OCI-M1 (cell line): Measurements from ENCODE around the gene ANKRD10.
A peak's percentile ranks its signal among the peaks of the same experiment; 100 is the strongest.
"Not testable (repeated sequence)": the region's sequence is repeated elsewhere in the genome, so short reads cannot be mapped to it uniquely, and the experiment has no call there.

Experiments
- DNase-seq: peaks from one replicate; lab custom pipeline; 2025; lab: John Stamatoyannopoulos, UW

The ANKRD10 gene

DNA sequence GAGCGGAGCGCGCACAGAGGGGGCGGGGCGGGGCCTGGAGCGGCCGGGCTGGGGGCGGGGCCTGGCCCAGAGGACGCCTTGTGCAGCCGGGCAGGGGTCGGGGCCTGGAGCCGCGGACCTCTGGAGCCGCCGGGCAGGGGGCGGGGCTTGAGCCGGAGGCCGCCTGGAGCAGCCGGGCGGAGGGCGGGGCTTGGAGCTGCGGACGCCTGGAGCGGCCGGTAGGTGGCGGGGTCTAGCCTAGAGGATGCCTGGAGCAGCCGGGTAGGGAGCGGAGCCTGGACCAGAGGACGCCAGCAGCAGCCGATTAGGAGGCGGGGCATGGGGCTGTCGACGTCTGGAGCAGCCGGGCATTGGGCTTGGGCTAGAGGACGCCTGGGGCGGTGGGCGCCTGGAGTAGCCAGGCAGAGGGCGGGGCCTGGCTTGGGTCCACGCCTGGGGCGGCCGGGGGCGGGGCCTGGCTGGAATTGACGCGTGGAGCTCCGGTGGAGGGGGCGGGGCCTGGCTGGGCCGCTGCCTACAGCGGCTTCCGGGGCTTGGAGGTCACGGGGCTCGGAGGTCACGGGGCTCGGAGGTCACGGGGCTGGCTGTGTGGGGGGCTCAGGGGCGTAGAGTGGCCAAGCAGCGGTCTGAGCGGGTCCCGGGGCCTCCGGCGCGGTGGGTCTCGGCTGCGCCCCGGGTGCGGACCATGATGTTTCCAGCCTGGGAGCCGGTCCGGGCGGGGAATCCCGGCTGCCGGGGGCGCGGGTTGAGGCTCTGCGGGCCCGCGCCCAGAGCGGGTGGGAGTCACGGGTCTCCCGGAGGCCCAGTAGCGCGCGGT lies at the start of gene ANKRD10:
TSS of gene ANKRD10 (minus strand) at position 13 of the 817 bp plus-strand sequence. CDS start 135 bp downstream, outside the sequence.
- DNase-seq, result peak; percentile 99

GRCh38 chr13:110964229-110965037 lies 49.6 kb upstream of the ANKRD10 start:
- DNase-seq, result no peak

GRCh38 chr13:110963554-110963970 lies 48.7 kb upstream of the ANKRD10 start:
- DNase-seq, result no peak

- DNase-seq, result peak; percentile 22
Observed at GRCh38 chr13:110961959-110962358, 47.1 kb upstream of the ANKRD10 start.

DNA sequence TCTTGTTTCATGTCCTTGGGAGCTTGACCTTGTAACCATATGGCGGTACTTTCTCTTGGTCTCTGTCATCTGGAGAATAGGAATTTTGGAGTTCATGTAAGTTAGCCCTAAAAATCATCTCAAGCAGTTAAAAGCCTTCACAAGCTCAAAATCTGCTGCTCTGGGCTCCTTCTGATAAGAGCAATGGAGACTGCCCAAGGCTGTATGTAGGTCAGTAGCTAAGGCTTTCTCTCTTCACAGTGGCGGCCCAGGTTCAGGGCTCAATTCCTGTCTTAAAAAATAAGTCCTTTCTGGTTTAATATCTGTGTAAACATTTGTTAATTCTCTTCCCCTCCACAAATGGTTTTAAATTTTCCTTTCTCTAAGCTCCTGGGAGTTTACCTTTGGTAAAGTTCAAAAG lies 45.3 kb upstream of the ANKRD10 start:
- DNase-seq, result no peak

DNA sequence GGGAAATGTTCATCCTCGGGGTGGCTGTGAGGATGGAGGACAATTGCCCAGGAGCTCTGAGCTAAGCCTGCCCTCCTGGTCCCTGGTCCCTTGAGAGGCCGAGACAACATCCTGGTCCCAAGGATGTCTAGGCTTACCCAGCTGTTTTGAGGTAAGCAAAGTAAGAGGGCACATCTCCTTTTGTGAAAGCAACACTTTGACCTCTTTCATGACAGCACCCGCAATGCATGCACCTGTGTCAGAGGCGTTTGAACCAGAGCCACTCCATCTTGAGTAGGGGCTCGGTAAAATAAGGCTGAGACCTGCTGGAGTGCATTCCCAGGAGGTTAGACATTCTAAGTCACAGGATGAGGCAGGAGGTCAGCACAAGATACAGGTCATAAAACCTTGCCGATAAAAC lies 43.1 kb upstream of the ANKRD10 start:
- no peak for DNase-seq

DNA sequence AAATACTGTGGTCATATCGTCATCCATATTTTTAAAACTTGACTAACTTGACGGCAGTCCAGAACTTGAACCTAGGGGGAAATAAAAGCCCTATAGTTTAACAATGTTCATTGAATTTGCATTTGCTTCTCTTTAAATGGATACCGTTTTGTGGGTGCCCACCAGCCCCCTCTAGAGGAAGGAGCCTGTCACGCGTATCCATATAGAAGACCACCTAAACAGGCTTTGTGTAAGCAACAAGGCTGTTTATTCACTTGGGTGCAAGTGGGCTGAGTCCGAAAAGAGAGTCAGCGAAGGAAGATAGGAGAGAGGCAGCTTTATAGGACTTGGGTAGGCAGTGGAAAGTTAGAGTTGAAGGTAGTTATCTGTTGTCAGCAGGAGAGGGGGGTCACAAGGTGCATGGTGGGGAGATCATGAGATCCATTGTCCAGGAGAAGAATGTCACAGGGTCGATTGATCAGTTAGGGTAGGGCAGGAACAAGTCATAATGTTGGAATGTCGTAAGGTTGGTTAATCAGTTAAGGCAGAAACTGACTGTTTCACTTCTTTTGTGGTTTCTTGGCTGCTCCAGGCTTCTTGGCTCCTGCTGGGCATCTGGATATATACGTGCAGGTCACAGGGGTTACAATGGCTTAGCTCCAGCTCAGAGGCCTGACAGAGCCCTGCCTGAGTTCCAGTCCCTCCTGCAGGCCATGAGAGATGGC lies 42.5 kb upstream of the ANKRD10 start:
- no peak for DNase-seq

GRCh38 chr13:110956216-110956615 lies 41.3 kb upstream of the ANKRD10 start:
- DNase-seq, result not testable (repeated sequence)

DNA sequence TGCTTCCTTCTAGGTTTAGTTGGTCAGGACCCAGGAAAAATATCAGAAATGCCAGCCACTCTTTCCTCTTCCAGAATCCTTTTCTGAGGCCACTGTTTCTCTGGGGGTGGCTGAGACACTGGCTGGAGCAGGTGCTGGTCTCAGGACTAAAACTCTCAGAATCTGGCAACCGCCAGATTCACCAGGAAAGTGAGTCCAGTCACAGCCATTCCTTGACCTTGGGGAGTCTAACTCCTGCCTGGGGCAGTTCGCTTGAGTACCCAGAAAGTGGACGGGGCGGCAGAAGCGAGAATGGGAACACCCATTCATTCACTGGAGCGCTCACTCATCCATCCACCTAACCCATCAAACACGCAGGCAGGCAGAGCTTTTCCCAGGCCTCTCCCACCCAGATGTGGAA lies 40.7 kb upstream of the ANKRD10 start:
- not testable (repeated sequence) for DNase-seq

- DNase-seq, result peak; percentile 78
Observed at GRCh38 chr13:110955072-110955503, 40.2 kb upstream of the ANKRD10 start.

- DNase-seq, result not testable (repeated sequence)
Observed at GRCh38 chr13:110954533-110954920, 39.7 kb upstream of the ANKRD10 start.

- DNase-seq, result no peak
Observed at GRCh38 chr13:110953833-110954532, 39.1 kb upstream of the ANKRD10 start.

DNA sequence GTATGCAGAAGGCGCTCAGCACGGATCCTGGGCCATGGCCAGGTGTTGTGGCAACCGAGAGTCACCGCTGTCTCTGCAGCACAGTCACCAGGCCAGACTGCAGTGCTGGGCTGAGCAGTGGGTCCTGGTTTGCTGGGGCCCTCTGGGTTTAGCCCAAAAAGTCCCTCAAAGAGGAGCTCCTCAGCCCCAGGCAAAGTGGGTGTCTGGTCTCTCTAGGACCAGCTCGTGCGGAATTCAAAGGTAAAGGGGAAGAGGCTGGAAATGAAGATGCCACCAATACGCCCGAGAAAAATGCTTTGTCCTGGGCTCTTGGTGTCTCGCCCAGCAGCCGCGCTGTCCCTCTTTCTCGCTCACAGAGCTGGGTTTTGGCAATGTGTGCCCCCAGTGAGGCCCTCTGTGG lies 38.5 kb upstream of the ANKRD10 start:
- no peak for DNase-seq

DNA sequence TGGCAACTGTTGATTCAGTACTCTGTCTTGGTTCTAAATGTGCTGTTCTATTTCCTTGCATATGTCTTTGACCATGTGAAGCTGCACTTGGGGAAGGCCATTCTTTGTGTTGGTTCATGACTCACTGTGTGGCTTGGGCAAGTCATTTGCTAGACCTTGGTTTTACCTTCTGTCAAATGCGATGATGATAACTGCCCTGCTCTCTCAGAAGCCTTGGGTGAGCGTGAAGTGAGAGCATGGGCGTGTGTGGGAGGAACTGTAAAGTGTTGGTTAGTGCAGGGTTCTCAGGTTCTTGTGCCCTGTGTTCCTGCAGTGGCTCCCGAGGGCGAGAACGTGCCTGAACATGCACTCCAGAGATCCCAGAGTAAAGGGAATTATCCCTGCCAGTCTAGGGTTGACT lies 37.3 kb upstream of the ANKRD10 start:
- DNase-seq, result not testable (repeated sequence)

- no peak for DNase-seq
Observed at GRCh38 chr13:110950819-110951570, 36.1 kb upstream of the ANKRD10 start.

DNA sequence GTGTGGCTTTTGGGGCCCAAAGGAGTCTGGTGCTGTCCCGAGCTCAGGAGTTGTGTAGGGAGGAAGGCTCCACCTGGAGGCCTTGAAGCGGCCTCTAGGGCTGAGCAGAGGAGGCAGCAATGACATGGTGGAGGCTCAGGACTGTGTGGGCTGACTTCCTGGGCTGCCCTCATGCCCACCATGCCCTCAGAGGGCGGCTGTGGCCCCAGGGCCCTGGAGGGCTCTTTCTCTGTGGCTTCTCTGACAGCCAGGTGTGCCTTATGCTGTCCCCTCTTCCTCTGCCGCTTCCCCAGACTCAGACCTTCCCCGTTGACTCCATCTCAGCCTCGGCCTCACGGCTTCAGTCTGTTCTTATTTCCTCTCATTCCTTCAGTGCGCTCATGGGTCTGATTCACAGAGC lies 35.5 kb upstream of the ANKRD10 start:
- no peak for DNase-seq

- DNase-seq, result no peak
Observed at GRCh38 chr13:110949628-110950027, 34.8 kb upstream of the ANKRD10 start.

DNA sequence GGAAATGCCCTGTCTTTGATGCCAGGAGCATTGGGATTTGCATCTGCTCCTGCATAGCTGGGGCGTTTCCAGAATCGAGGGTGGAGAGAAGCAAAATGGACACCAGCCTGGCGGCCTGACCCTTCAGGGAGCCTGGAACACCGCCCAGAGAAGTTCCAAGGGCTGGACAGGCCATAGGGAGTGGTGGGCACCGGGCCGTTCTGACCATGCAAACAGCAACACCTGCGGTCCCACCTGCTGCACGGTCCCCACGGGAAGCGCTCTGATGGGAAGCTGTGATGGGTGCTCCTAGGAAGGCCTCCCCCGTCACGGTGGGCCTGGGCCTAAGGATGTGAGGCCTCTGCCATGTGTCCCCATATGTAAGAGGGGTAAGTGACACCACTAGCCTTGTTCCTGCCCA lies 34.2 kb upstream of the ANKRD10 start:
- no peak for DNase-seq

- not testable (repeated sequence) for DNase-seq
Observed at GRCh38 chr13:110947338-110947737, 32.5 kb upstream of the ANKRD10 start.

DNA sequence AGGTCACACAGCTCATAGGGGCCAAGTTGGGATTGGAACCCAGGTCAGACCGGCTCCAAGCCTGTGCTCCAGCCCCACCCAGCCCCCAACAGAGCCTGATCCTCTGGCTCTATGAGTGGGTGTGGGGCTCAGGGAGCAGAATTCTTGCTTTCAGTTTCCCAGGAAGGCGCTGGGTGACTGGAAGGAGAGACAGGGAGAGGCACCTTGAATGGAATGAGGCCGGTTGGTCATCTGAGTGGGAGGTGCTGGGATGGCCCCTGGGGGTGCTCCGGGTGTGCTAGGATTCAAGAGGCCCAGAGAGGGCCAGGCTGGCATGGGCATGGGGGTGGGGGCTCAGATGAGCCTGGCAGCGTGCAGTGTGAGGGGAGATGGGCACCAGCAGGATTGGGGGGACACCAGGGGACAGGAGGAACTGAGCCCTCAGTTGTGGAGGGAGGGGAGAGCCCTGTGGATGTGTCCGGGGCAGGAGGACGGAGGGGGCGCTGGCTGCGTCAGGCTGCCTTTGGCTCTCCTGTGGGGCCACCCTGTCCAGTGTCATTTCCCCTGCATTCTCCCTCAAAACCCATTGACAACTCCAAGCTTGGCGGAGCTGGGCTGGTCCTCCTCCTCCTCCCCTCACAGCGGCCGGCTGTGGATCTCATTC lies 31.2 kb upstream of the ANKRD10 start:
- no peak for DNase-seq
